ENCODE data around the gene RAB36.

The RAB36 gene

GRCh38 chr22:23140385-23140784, 4.9 kb upstream of the RAB36 start:
- no peak for FAIRE-seq

GRCh38 chr22:23142546-23143105, 2.7 kb upstream of the RAB36 start:
- FAIRE-seq, result no peak

GRCh38 chr22:23143119-23143518, 2.2 kb upstream of the RAB36 start:
- FAIRE-seq, result no peak

- FAIRE-seq, result no peak
Measured at GRCh38 chr22:23144432-23144831, 845 bp upstream of the RAB36 start.

- no peak for FAIRE-seq
Measured at GRCh38 chr22:23145878-23146470, 697 bp downstream of the RAB36 start.

GRCh38 chr22:23146478-23147205, 1.4 kb downstream of the RAB36 start:
- no peak for FAIRE-seq

- no peak for FAIRE-seq
Measured at GRCh38 chr22:23147617-23148387, 2.5 kb downstream of the RAB36 start.

- FAIRE-seq, result no peak
Measured at GRCh38 chr22:23149743-23150238, 4.5 kb downstream of the RAB36 start.

GRCh38 chr22:23150762-23151161, 5.5 kb downstream of the RAB36 start:
- no peak for FAIRE-seq

GRCh38 chr22:23151827-23152226, 6.5 kb downstream of the RAB36 start:
- FAIRE-seq, result no peak

GRCh38 chr22:23152238-23153114, 7.2 kb downstream of the RAB36 start:
- FAIRE-seq, result no peak

- FAIRE-seq, result no peak
Measured at GRCh38 chr22:23153994-23154393, 8.7 kb downstream of the RAB36 start.

GRCh38 chr22:23154461-23154860, 9.2 kb downstream of the RAB36 start:
- FAIRE-seq, result no peak

- no peak for FAIRE-seq
Measured at GRCh38 chr22:23155143-23155542, 9.9 kb downstream of the RAB36 start.

GRCh38 chr22:23155831-23156230, 10.6 kb downstream of the RAB36 start:
- no peak for FAIRE-seq

- no peak for FAIRE-seq
Measured at GRCh38 chr22:23156286-23156685, 11.0 kb downstream of the RAB36 start.

- no peak for FAIRE-seq
Measured at GRCh38 chr22:23157560-23158515, 12.6 kb downstream of the RAB36 start.

- no peak for FAIRE-seq
Measured at GRCh38 chr22:23158516-23159290, 13.4 kb downstream of the RAB36 start.

GRCh38 chr22:23159291-23159630, 14.0 kb downstream of the RAB36 start:
- FAIRE-seq, result no peak

GRCh38 chr22:23161029-23161428, 15.8 kb downstream of the RAB36 start:
- no peak for FAIRE-seq

- no peak for FAIRE-seq
Measured at GRCh38 chr22:23161574-23161973, 16.3 kb downstream of the RAB36 start.
